NT2/D1 (cell line): ENCODE data around the gene SLC28A3.

Experiments used
- SUZ12 ChIP-seq: IDR thresholded peaks from 2 replicates; pipeline ENCODE4 v1.6.1; 2011; ENCODE audit not compliant: insufficient read length, insufficient read depth; ENCODE audit errors: extremely low read depth
- YY1 ChIP-seq: IDR thresholded peaks from 2 replicates; pipeline ENCODE4 v1.6.1; 2011; ENCODE audit not compliant: insufficient read length, insufficient read depth
- ZNF274 ChIP-seq: IDR thresholded peaks from 2 replicates; pipeline ENCODE4 v1.6.1; 2011; ENCODE audit warnings: mild to moderate bottlenecking, low read depth, low read length

DNA sequence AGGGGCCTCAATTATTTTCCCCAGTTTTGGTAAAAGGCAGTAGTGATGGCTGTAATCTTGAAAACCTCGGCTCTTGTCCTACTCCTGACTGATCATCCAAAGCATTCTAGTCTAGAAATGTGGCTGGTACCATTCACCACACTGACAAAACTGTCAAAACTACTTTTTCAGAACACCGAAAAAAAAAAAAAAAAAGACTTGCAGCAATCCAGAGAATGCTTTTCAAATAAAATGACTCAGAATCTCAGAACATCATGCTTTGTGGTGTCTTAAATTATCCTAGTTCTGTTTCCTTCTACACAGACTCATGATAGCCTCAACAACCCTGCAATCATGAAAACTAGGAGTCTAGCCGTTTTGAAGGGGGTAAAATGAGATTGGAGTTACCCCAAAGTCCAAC is 13.4 kb downstream of the SLC28A3 start:
- TF ChIP-seq ZNF274, result no peak
- no peak for TF ChIP-seq YY1
- TF ChIP-seq SUZ12, result no peak
